HG02610 (cell line): ENCODE data around the gene SLC44A1.
A peak's percentile ranks its signal among the peaks of the same experiment; 100 is the strongest.
"Not testable (repeated sequence)": the region's sequence is repeated elsewhere in the genome, so short reads cannot be mapped to it uniquely, and the experiment has no call there.

Experiments used
- ATAC-seq: cut with Tn5 transposase; IDR thresholded peaks from one replicate; pipeline ENCODE4 v1.9.1; 2021; ENCODE audit warnings: mild to moderate bottlenecking, moderate library complexity; ENCODE audit not compliant: unreplicated experiment

SLC44A1 gene

DNA sequence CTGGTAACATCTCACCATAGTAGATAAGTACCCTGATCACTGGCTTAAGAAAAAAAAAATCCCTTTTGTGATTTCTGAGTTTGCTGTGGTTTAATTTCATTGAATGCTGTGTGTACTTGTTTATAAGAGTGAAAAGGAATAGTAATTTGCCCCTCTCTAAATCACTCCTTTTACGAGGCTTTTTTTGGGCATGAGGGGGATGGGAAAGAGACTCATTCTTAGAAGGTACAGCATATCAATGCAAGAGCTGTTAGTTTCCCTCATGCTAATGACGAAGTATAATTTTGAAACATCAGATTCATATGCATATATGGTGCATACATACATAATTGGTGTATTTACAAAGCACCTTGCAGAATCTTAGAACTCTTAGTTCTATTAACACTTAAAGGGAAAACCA lies 2.4 kb upstream of the SLC44A1 start:
- ATAC-seq = no peak

- no peak for ATAC-seq
These were observed 1.9 kb upstream of the SLC44A1 start for GRCh38 chr9:105242557-105242956.

DNA sequence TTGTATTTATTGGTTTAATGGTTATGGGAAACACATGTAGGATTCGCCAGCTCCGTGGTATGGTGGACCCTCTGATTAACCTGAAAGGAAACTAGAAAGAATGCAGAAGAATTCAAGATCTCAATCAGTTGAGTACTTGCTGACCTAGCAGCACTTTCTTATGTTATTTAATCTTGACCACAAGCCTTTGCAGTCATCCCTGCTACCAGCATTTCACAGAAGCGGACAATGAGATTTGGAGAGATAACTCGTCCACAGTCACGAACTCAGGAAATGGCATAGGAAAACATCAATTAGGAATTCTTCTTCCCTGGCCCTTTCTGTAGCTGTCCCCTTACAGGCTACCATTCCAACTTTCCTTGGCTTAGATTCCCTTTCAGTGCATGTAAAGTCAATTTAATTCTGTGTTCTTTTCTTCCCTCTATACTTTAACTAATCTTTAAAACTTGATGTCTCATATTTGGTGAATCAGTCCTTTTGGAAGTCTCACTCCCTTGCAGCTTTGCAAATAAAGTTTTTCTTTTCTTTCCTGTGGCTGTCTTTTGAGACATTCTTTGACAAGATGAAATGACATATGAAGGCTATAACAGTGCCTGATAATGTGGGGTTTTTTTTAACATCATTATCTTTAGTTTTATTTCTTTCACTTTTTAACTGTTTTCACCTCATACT lies 1.3 kb upstream of the SLC44A1 start:
- no peak for ATAC-seq

- peak; percentile 52 for ATAC-seq
These were observed 230 bp downstream of the SLC44A1 start for GRCh38 chr9:105244734-105245028.

- ATAC-seq = peak; percentile 20
These were observed 809 bp downstream of the SLC44A1 start for GRCh38 chr9:105245029-105245890.

DNA sequence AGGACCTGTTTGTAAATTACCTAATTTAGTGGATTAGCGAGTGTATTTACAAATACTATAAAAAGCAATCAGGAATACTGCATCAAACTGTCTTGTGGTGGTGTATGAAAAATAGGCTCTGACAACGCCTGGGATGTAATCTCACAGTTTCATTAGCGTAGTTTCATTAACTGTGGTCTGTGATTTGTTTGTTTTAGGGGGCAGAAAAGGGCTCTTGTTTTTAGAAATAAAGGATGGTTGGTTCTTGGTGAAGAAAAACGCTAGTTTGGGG lies 1.4 kb downstream of the SLC44A1 start:
- no peak for ATAC-seq

DNA sequence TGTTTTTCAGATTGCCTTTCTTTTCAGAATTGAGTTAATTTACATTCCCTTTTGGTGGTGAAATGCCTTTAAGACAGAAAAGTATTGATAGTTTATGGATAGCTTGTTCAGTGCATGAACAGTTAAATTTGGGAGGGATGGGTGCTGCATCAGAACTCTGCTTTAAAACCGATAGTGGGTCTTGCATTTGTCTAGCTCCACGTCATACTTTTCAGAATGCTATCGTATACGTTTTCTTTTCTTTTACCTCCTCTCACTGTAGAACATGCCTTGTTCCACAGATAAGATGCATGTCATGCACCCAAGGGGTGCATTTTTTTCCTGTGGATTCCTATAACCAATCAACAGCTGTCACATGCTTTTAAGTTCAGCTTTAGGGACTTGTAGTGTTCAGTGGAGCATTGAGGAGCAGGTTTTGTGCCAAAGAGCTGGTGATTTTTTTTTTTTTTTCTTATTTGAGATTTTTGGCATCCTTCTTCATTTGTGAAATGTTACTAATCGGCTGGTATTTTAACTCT lies 2.3 kb downstream of the SLC44A1 start:
- no peak for ATAC-seq

DNA sequence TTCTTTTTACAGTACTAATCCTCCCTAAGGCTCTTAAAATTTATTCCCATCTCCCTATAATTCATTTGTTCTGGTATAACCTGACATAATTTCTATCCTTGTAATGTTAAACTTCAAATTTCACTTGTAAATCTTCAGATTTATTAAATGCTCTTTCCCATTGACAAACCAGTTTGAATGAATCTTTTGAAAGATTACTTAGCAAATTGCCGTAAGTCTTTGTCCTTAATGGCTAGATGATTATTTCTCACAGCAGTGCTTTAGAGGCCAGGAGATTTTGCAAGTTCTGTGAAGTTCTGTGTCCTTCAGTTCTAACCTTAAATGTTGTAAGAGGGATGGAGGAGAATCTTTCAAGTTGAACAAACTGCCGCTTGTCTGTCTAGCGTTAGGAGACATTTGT lies 4.2 kb downstream of the SLC44A1 start:
- ATAC-seq = no peak

DNA sequence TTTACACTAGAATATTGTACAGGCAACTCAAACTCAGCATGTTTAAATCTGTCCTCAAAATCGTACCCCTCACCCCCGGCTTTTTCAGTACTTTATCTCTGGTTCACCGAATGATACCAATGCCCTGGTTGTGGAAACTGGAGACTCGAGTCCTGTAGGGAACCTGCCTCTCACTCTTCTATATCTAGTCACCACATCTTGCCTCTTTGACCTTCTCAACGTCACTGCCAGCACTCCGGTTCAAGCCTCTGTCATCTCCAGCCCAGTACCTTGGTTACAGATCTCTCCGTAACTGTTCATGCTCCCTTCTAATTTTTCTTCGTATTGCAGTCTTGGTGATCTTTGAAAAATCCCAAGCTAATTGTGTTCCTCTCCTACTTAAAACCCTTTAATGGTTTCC lies 6.7 kb downstream of the SLC44A1 start:
- no peak for ATAC-seq

- no peak for ATAC-seq
These were observed 7.4 kb downstream of the SLC44A1 start for GRCh38 chr9:105251733-105252404.

DNA sequence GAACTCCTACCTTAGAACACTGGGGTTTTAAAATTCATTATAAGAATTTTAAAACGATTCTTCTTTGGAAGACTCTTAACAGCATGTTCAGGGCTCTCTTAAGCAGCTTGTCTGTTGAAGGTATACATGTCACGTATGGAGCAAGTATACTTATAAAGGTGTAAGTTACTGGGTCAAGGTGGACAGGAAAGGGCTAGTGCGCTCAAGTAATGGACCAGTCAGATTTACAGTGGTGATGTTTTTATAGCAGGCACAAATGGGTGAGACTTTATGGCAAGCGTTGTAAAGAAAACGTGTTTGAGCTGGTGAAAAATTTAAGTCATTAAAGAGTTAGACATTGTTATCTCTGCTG lies 7.9 kb downstream of the SLC44A1 start:
- ATAC-seq = no peak

GRCh38 chr9:105254226-105254625 lies 9.8 kb downstream of the SLC44A1 start:
- ATAC-seq = no peak

GRCh38 chr9:105255421-105255820 lies 11.0 kb downstream of the SLC44A1 start:
- no peak for ATAC-seq

GRCh38 chr9:105256569-105256968 lies 12.1 kb downstream of the SLC44A1 start:
- not testable (repeated sequence) for ATAC-seq

DNA sequence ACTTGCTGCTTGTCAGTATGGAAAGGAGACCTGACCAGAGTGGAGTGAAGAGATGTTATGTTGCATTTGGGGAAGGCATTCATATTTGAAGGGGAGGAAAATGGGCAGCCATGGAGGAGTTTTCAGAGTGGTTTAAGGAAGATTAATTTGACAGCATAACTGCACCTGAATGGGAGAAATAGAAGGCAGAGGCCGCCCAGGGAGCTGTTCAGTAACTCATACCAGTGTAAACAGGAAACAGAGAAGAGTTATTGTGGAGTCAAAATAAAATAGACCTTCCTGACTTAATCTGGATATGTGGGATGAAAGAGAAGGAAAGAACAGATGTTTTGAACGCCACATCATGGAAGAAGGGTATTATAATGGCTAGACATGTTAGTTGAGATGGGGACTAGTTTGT lies 13.4 kb downstream of the SLC44A1 start:
- ATAC-seq = no peak

DNA sequence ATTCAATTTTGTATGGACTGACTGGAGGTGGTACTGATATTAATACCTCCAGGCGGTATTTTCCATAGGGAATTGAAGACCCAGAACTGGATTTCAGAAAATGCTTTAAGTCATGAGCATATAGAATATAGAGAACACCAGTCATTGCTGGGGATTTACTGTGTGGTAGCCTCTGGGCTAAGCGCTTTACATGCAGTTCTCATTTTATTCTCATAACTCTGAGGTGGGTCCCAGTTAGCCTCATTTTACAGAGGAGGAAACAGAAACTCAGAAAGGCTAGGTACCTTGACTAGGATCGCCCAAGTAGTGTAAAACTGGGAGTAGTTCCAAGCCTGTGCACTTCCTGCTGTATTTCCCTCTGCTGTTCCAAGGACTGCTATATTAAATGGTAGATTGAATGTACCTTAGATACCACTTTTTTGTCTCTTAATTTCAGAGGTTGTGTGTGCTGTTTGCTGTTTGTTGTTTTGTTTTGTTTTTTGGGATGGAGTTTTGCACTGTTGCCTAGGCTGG lies 13.8 kb downstream of the SLC44A1 start:
- peak; percentile 75 for ATAC-seq

- ATAC-seq = no peak
These were observed 14.8 kb downstream of the SLC44A1 start for GRCh38 chr9:105259274-105259673.

DNA sequence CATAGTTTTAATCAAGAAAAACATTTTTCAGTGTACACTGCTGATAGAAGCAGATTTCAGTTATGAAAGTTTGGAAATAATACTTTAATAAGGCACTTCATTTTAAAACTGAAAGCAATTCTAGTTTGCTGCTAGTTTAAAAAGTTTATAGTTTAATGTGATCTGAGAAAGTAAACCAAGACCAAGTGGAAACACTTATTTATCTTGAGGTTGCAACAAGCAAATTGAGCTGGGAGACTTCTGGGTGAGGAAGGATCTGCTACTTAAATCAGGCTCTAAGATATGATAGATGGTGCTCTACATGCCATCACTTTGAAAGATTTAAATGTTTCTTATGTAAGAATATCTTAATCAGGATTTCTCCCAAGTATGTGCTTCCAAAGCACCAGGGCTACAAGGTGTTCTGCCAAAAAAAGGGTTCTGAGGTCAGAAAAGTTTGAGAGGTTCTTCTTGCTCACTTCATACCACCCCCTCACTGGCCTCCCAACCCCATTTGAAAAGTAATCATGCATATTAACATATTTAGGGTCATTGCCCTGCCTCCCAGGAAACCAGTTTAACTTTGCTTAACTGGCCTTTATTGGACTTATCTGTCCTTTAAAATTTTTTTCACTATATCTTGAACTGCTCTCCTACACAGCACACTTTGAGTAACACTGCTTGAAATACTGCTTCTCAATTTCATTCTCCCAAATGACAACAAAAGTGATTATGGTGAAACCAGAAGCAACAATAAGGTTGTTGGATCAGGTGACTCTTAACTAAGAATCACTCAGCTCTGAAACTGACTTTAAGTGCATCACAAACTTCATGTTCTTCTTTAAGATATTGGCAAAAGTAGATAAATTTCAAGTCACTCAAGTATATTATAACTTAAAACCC lies 15.5 kb downstream of the SLC44A1 start:
- no peak for ATAC-seq

DNA sequence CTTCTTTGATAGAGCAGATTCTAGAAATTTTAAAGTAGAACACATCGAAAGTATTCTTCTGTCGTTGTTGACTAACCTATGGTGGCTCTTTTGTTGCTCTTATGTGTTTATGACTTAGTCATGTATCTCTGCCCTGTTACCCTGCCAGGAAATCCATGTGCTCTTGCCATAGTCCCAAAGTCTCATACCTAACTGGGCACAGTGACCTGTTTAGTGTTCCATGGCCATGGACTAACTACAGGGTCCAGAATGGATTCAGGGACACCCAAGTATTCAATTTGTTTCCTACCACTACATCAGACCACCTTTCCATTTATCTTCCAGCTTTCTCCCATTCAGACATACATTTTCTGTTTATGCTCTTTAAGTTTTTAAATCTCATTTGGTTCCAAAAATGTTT lies 18.0 kb downstream of the SLC44A1 start:
- no peak for ATAC-seq

GRCh38 chr9:105264380-105264779 lies 19.9 kb downstream of the SLC44A1 start:
- ATAC-seq = no peak

GRCh38 chr9:105268254-105268653 lies 23.8 kb downstream of the SLC44A1 start:
- ATAC-seq = not testable (repeated sequence)
